Neural cell (in vitro differentiated cells): Measurements from ENCODE around the gene MPEG1.

Experiments used
- EZH2 ChIP-seq: fragments of 200-600, 300-800 bp; shearing (Covaris generic), sonication (generic); IDR thresholded peaks from 2 replicates; pipeline ENCODE4 v1.6.1; 2014; ENCODE audit warnings: antibody characterized with exemption, low read length, borderline replicate concordance, mild to moderate bottlenecking; ENCODE audit not compliant: insufficient read depth, poor library complexity, severe bottlenecking
- TAF1 ChIP-seq: IDR thresholded peaks from 2 replicates; pipeline ENCODE4 v1.6.1; 2012; ENCODE audit warnings: low read depth

DNA sequence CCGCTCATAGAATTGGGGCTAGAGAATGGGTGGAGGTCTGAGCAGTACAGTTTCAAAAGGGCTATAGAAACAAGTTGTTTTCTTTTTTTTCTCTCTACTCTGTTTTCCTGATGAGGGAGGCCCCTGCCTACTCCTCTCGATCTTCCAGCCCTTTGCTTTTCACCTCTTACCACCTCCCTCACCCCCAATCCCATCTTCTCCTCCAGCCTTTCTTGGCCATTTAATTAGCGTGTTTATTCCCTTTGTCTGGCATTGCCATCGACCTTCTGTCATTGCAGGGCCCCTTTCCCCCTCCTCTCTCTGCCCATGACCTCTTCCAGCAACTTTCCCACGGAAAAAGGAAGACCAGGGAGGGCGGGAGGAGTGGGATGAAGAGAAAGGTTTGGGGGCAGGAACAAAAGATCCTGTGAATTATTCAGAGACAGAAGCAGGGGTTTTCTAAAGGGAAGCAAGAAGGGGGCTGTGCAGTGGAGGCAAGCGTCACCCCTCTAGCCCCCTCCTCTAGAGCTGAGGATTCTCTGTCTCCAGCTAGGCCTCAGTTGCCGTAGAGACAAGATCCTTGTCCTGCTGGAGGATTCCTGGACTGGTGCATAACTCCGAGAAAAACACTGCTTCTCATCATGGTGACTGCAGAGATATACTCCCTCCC, 27.9 kb downstream of the MPEG1 start:
- TF ChIP-seq TAF1 (no peak), EZH2 (no peak)
